ENCODE measurements around the gene NMUR2.

GRCh38 chr5:152376886-152377285 is 28.2 kb downstream of the NMUR2 start:
- TF ChIP-seq CTCF (IDR thresholded peaks at IDR 0.05 in 4 of 5, conservative IDR thresholded peaks at IDR 0.05 in 1 of 5) (no peak), POLR2A (IDR thresholded peaks at IDR 0.05) (no peak)

Data from gastrocnemius medialis (tissue), 4 donors.